ENCODE data around the gene PRPF6.

DNA sequence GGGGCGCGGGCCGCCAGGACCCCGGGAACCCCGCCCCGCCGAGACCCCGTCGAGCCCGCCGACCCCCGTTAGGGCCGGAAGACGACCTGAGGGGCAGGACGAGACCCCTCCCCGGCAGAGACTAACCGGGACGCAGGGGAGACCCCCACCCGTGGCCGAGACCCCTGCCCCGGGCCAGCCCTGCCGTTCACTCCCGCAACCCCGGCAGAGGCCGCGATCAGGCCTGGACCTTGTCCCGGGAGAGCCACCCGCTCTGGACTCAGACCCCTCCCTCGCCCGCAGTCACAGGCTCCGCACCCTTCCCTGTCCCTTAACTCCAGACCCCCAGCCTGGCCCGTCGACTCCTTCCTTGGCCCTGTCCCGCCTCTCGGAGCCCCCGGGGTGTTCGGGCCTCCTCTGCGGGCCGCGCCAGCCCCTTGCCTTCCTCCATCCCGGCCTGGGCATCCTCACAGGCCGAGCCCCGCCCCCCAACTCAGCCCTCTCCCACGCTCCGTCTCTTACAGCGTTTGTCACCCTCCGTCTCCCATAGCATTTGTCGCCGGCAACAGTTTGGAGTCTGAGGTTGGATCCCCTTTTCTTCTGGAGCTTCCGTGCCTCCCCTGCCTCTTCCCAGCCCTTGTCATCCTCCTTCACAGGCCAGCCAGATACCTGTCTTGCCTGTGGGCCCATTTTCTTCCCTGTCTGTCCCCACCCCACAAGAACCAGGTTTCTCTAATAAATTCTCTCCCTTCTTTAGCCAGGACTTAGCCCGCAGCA, 82.6 kb downstream of the PRPF6 start:
- TF ChIP-seq MAFK (IDR thresholded peaks at IDR 0.05; ENCODE audit: partially characterized antibody) (no peak), POLR2A (IDR thresholded peaks at IDR 0.05; ENCODE audit: low read length) (no peak), CEBPB (IDR thresholded peaks at IDR 0.05) (no peak), JUN (IDR thresholded peaks at IDR 0.05) (no peak; a peak in 1 of 5 replicates), BHLHE40 (IDR thresholded peaks at IDR 0.05; ENCODE audit: low read depth, low read length) (no peak), HDAC2 (IDR thresholded peaks at IDR 0.05) (no peak), TP53 (CRISPR knock-in tag; IDR thresholded peaks at IDR 0.05) (no peak)
- TF ChIP-seq, protein P1, sequence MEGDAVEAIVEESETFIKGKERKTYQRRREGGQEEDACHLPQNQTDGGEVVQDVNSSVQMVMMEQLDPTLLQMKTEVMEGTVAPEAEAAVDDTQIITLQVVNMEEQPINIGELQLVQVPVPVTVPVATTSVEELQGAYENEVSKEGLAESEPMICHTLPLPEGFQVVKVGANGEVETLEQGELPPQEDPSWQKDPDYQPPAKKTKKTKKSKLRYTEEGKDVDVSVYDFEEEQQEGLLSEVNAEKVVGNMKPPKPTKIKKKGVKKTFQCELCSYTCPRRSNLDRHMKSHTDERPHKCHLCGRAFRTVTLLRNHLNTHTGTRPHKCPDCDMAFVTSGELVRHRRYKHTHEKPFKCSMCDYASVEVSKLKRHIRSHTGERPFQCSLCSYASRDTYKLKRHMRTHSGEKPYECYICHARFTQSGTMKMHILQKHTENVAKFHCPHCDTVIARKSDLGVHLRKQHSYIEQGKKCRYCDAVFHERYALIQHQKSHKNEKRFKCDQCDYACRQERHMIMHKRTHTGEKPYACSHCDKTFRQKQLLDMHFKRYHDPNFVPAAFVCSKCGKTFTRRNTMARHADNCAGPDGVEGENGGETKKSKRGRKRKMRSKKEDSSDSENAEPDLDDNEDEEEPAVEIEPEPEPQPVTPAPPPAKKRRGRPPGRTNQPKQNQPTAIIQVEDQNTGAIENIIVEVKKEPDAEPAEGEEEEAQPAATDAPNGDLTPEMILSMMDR (IDR thresholded peaks at IDR 0.05): no peak
- TF ChIP-seq, protein P2, sequence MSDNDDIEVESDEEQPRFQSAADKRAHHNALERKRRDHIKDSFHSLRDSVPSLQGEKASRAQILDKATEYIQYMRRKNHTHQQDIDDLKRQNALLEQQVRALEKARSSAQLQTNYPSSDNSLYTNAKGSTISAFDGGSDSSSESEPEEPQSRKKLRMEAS (IDR thresholded peaks at IDR 0.05): no peak
